ENCODE results near the gene FBXW4. TPM values are rescaled to one million over a fixed set of nuclear protein-coding genes. Genes with fewer than 3 reads are reported as not detected.

The FBXW4 gene
- total and polyA plus RNA-seq, 7 experiments from 2014 or later, result 6.1 to 105 (median 73.2) TPM

- ATAC-seq (no peak), DNase-seq (no peak)
- no peak overlapping the region for H3K4me3 ChIP-seq (ENCODE audit: low read length)
- Mint-ChIP-seq H3K36me3 (peaks cover 0 to 9% (median 0%) of the 10 kb centered on the region in 5 donors), H3K27me3 (peaks cover 14 to 34% (median 22%) of the 10 kb centered on the region in 5 donors), H3K27ac (no peak overlapping the region), H3K9me3 (no peaks in the 10 kb centered on the region), H3K4me1 (peaks cover 7 to 26% (median 23%) of the 10 kb centered on the region in 7 donors), H3K4me3 (no peak overlapping the region)
- intact Hi-C loops (cut with micrococcal nuclease), result no loop called here
- ChIA-PET POLR2A (no interaction called here), CTCF (interaction anchor here (1.0 kb wide), 1 partner anchor 10 kb away, joined by 3 read pairs; no protein-coding TSS in a partner anchor)
- no peak overlapping the region for H3K27ac ChIP-seq (ENCODE audit: low read depth, low read length)
- no peaks in the 10 kb centered on the region for H3K27me3 ChIP-seq (ENCODE audit: control insufficient read depth in 2 of 2, insufficient read depth in 2 of 2, low read length in 2 of 2)
- no peaks in the 10 kb centered on the region for H3K36me3 ChIP-seq (ENCODE audit: control insufficient read depth in 2 of 3, insufficient read depth in 3 of 3, low read length in 3 of 3)
- no peaks in the 10 kb centered on the region for H3K9me3 ChIP-seq (ENCODE audit: control insufficient read depth in 2 of 3, low read length in 3 of 3)
- H3K4me1 ChIP-seq (ENCODE audit: control insufficient read depth in 2 of 2, insufficient read depth in 2 of 2, low read length in 2 of 2), result peaks cover 9 to 10% of the 10 kb centered on the region in 2 donors
These were observed 133.7 kb downstream of the FBXW4 start for GRCh38 chr10:101561068-101561915.

Small RNA genes lying within 50 kb of the gene (microRNA-seq; reads per million reads assigned to microRNA genes)
- not detected for gene MIR3158-1 (ENCODE audit: borderline microRNAs expressed)
- gene MIR3158-2 (ENCODE audit: borderline microRNAs expressed), result not detected

Other genes with a start within 250 kb of the FBXW4 start
- 10 to 100 TPM; 34.9 to 65.8 (median 38.8) TPM for gene POLL, start 106.9 kb downstream of the FBXW4 start, total RNA-seq
- gene POLL, start 106.9 kb downstream of the FBXW4 start, polyA plus RNA-seq, result 10 to 100 TPM; 16.4 to 18.9 TPM
- gene DPCD, start 106.8 kb downstream of the FBXW4 start, total RNA-seq, result 1 to 10 TPM in 3 of 5 experiments, under 1 TPM in 2; 0.64 to 3.6 (median 1.3) TPM
- gene DPCD, start 106.8 kb downstream of the FBXW4 start, polyA plus RNA-seq, result 1 to 10 TPM; 2.4 to 2.6 TPM
- not detected for gene FGF8, start 80.9 kb upstream of the FBXW4 start, total RNA-seq
- not detected for gene FGF8, start 80.9 kb upstream of the FBXW4 start, polyA plus RNA-seq
- gene NPM3, start 88.3 kb upstream of the FBXW4 start, total RNA-seq, result 10 to 100 TPM; 10.9 to 31.3 (median 16.2) TPM
- gene NPM3, start 88.3 kb upstream of the FBXW4 start, polyA plus RNA-seq, result 10 to 100 TPM; 10.3 to 13.7 TPM
- gene OGA, start 123.3 kb upstream of the FBXW4 start, total RNA-seq, result 100 to 1,000 TPM; 154 to 338 (median 321) TPM
- 10 to 100 TPM; 45.8 to 47.6 TPM for gene OGA, start 123.3 kb upstream of the FBXW4 start, polyA plus RNA-seq
- gene KCNIP2, start 148.6 kb upstream of the FBXW4 start, total RNA-seq, result 1 to 10 TPM; 1.9 to 6.3 (median 2.6) TPM
- under 1 TPM in 1 of 2 donors, not detected in 1; 0.27 TPM for gene KCNIP2, start 148.6 kb upstream of the FBXW4 start, polyA plus RNA-seq